Hypothalamus (tissue), 51 donors: ENCODE measurements around the gene BCAS3.
A peak's percentile ranks its signal among the peaks of the same experiment; 100 is the strongest.

ENCODE experiments used
- DNase-seq, 51 donors: peaks; one replicate each; lab custom pipeline; 2025; lab: John Stamatoyannopoulos, UW

BCAS3 gene

GRCh38 chr17:61397086-61397842 is 719.6 kb downstream of the BCAS3 start:
- DNase-seq = no peak

- DNase-seq = no peak
These were observed 721.1 kb downstream of the BCAS3 start for GRCh38 chr17:61398721-61399130.

GRCh38 chr17:61399131-61400065 is 721.7 kb downstream of the BCAS3 start, which contains the start of gene TBX2:
Gene TBX2 (plus strand): TSS chr17:61399843. CDS start chr17:61400177, 334 bp downstream.
- peak in 3 of 51 donors; percentile 11 to 28 (median 22) for DNase-seq

GRCh38 chr17:61400066-61400716 is 722.5 kb downstream of the BCAS3 start:
- no peak for DNase-seq

- DNase-seq = no peak
These were observed 723.2 kb downstream of the BCAS3 start for GRCh38 chr17:61400717-61401388.

DNA sequence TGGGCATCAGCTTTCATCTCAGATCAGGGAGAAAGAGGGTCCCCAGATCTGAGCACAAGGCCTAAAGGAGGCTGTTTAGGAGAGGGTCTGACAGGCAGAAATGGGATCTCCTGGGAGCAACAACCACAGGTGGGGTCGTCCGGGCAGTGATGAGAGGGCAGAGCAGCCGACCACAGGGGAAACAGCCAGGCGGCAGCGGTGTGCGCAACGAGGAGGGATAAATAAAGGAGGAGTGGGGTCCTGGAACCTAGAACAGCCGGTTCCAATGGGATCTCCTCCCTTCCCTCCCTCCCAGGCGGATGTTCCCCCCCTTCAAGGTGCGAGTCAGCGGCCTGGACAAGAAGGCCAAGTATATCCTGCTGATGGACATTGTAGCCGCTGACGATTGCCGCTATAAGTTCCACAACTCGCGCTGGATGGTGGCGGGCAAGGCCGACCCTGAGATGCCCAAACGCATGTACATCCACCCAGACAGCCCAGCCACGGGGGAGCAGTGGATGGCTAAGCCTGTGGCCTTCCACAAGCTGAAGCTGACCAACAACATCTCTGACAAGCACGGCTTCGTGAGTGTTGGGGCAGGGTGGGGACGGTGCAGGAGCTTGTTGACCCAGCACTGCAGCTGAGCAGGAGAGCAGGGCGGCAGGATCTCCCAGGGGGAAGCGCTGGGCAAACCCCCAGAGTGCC is 723.9 kb downstream of the BCAS3 start:
- no peak for DNase-seq

DNA sequence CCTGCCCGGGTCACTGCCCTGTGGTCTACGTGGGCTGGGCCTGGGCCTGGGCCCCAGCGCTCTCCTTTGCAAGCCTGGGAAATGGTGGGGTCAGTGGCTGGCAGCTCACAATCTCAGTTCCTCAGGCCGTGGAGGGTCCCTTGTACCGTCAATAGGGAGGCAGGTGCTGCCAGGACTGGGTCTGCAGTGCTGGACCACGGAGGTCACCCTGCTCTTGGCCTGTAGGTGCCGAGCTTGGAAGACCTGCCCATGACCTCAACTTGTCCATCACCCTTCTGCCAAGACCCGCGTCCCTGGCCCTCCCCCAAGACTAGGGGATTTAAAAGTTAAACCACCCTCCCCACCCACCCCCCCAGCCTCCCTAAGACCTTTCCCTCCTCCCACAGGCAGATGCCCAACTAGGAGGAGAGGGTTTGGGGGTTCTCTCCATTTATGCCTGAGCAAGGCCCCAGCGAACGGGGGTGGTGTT is 724.5 kb downstream of the BCAS3 start:
- no peak for DNase-seq

GRCh38 chr17:61402978-61403800 is 725.5 kb downstream of the BCAS3 start:
- DNase-seq = no peak

GRCh38 chr17:61403801-61404662 is 726.4 kb downstream of the BCAS3 start:
- DNase-seq = no peak

DNA sequence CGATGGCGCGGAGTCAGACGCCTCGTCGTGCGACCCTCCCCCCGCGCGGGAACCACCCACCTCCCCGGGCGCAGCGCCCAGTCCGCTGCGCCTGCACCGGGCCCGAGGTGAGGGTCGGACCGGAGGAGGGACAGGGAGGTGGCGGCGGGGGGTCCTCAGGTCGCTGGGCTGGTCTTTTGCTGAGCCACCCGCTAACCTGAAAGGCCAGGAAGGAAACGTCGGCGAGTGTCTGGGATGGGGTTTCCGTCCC is 726.9 kb downstream of the BCAS3 start:
- no peak for DNase-seq

- no peak for DNase-seq
These were observed 727.4 kb downstream of the BCAS3 start for GRCh38 chr17:61404913-61405685.

DNA sequence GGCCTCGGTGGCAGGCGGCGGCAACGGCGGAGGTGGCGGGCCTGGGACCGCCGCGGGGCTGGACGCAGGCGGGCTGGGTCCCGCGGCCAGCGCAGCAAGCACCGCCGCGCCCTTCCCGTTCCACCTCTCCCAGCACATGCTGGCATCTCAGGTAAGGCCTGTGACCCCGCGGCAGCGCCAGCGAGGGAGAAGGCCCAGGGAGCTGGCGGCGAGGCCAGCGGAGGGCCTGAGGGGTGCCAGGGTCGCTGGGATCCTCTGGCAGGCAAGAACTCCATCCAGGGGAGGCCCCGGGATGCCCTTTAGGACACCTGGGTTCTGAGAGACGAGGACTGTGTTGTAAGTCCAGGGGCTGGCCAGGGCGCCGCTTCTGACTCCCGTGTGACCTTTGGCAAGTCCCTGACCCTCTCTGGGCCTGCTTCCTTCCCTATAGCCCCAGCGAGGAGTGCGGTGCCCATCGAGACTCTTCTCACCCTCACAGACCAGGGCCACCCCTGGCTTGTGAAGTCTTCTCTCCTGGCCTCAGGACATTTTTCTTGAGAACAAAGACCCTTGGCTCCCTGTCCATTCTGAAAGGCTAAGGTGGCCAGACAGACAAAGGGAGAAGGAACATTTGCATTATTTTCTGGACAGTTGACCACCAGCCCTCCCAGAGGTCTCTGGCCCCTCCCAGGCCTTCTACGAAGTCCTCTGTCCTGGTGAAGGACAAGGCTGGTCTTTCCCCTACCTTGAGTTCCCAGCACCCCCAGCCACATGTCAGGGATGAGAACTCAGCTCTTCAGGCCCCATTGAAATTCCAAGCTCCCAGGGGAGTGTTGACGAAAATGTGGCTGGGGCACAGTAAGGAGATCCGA is 728.3 kb downstream of the BCAS3 start:
- no peak for DNase-seq

DNA sequence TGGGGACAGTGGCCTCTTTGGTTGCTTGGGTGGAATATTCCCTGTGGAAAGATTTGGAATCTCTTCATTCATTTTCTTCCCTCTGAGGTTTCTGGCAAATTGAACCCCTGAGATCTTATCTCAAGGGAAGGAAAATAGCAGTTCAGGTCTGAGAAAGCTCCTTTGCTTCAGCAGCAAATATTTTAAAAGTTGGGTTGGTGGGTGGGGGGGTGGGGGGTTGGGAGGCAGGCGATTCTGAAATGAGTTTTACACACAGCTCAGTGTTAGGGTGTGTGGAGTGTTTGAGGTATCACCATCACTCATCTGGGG is 728.8 kb downstream of the BCAS3 start:
- no peak for DNase-seq

- no peak for DNase-seq
These were observed 729.6 kb downstream of the BCAS3 start for GRCh38 chr17:61406971-61407911.
